Measurements from ENCODE around the gene FAM168B. TPM values are rescaled to one million over a fixed set of nuclear protein-coding genes. Genes with fewer than 3 reads are reported as not detected.

The FAM168B gene, protein sequence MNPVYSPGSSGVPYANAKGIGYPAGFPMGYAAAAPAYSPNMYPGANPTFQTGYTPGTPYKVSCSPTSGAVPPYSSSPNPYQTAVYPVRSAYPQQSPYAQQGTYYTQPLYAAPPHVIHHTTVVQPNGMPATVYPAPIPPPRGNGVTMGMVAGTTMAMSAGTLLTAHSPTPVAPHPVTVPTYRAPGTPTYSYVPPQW
- total RNA-seq = 10 to 100 TPM; 62.8 to 66.6 TPM

DNA sequence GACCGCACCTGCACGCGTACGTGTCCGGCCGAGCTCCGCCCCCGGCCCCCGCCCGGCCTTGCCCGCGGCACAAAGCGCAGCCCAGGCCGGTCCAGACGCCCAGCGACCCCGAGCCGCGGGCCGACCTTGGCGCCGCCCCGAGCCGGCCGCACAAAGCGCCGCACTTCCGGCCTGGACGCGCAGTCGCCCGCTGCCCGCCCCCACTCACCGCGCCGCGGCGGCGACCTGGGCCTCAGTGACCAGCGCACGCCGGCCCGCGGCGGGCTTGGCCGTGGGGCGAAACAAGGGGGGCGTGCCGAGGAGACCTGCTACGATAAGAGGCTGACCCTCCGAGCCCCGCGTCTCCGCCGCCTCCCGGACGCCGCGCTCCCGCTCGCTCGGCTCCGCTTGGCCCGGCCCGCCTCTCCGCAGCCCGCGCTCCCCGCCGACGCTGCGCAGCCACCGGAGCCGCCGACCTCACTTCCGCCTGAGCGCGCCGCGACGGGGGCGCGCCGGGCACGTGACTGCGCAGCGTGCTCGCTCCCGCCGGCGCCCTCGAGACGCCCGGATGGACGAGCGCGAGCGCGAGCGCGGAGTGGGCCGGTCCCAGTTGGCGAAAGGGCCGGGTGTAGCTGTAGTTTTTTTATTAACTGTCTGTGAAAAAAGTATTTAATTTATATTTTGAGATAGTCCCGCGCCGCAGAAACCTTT, at the start of gene FAM168B:
TSS of gene FAM168B (minus strand) at position 455 of the 690 bp plus-strand sequence. CDS start 10,814 bp downstream, outside the sequence.
- POLR2A ChIA-PET = interaction anchor here (0.6 to 5.2 kb wide), 8 partner anchors 9 to 52 kb away, joined by 3 to 53 read pairs (median 4); partner anchors contain the start of gene PLEKHB2

DNA sequence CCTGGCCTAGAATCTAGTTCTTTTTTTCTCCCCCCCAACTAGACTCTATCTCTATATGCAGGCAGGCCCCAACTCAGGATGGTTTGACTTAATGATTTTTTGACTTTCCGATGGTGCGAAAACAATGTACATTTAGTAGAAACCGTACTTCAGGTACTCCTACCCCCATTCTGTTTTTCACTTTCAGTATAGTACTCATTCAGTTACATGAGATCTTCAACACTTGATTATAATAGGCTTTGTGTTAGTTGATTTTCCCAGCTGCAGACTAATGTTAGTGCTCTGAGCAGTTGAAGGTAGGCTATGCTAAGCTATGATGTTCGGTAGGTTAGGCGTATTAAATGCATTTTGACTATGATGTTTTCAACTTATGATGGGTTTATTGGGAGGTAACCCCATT, 49.6 kb upstream of the FAM168B start:
- ATAC-seq = no peak
- H3K4me1 Mint-ChIP-seq (ENCODE audit: low read depth) = peaks cover 9% of the 10 kb centered on the region
- DNase-seq = no peak
- ChIA-PET POLR2A (no interaction called here), CTCF (no interaction called here)
- no peaks in the 10 kb centered on the region for H3K9me3 Mint-ChIP-seq
- H3K4me3 Mint-ChIP-seq = no peak overlapping the region
- intact Hi-C loops (cut with micrococcal nuclease) = no loop called here
- TF ChIP-seq, protein P1, sequence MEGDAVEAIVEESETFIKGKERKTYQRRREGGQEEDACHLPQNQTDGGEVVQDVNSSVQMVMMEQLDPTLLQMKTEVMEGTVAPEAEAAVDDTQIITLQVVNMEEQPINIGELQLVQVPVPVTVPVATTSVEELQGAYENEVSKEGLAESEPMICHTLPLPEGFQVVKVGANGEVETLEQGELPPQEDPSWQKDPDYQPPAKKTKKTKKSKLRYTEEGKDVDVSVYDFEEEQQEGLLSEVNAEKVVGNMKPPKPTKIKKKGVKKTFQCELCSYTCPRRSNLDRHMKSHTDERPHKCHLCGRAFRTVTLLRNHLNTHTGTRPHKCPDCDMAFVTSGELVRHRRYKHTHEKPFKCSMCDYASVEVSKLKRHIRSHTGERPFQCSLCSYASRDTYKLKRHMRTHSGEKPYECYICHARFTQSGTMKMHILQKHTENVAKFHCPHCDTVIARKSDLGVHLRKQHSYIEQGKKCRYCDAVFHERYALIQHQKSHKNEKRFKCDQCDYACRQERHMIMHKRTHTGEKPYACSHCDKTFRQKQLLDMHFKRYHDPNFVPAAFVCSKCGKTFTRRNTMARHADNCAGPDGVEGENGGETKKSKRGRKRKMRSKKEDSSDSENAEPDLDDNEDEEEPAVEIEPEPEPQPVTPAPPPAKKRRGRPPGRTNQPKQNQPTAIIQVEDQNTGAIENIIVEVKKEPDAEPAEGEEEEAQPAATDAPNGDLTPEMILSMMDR (IDR thresholded peaks at IDR 0.05) = no peak
- peak overlapping the region; percentile 7 for H3K27ac Mint-ChIP-seq
- H3K27me3 Mint-ChIP-seq = no peaks in the 10 kb centered on the region
- H3K36me3 Mint-ChIP-seq (ENCODE audit: low read depth) = peaks cover 29% of the 10 kb centered on the region

More for the DNA sequence above, at the start of gene FAM168B:
- ATAC-seq (peak; percentile 84), DNase-seq (peak; percentile 87)
- no peaks in the 10 kb centered on the region for H3K9me3 Mint-ChIP-seq
- peaks cover 16% of the 10 kb centered on the region for H3K4me1 Mint-ChIP-seq (ENCODE audit: low read depth)
- CTCF ChIA-PET = interaction anchor here (0.7 to 2.5 kb wide), 6 partner anchors 8 to 61 kb away, joined by 3 to 7 read pairs (median 4); no protein-coding TSS in a partner anchor
- no peaks in the 10 kb centered on the region for H3K27me3 Mint-ChIP-seq
- intact Hi-C loops (cut with micrococcal nuclease) = no loop called here
- H3K4me3 Mint-ChIP-seq = peak within 1 kb of the TSS; percentile 87
- peaks cover 23% of the 10 kb centered on the region for H3K36me3 Mint-ChIP-seq (ENCODE audit: low read depth)
- H3K27ac Mint-ChIP-seq = peak within 1 kb of the TSS; percentile 97
- TF ChIP-seq, protein P1 (IDR thresholded peaks at IDR 0.05) = no peak

DNA sequence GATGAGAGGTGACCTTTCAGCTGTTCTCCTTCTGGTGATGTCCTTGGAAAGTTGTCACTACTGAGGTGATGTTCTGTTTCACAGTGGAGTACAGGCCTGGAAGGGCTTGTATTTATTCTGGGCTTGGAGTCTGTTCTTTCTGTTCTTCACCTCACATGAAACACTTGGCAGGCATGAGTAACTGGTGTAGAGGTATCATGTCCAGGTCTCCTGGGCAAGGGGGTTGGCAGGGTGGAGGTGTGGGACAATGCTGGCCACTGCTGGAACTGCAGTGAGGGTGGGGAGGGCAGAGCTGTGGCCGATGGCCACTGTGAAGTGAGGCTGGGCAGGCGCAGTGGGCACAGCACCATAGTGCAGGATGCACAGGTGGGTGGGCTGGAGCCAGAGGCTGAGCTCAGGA, 47.3 kb upstream of the FAM168B start:
- H3K4me3 Mint-ChIP-seq = no peak overlapping the region
- ChIA-PET POLR2A (no interaction called here), CTCF (interaction anchor here (0.6 kb wide), 1 partner anchor 14 kb away, joined by 3 read pairs; no protein-coding TSS in a partner anchor)
- DNase-seq (no peak), ATAC-seq (no peak)
- intact Hi-C loops (cut with micrococcal nuclease) = no loop called here
- no peaks in the 10 kb centered on the region for H3K9me3 Mint-ChIP-seq
- H3K4me1 Mint-ChIP-seq (ENCODE audit: low read depth) = peaks cover 14% of the 10 kb centered on the region
- H3K36me3 Mint-ChIP-seq (ENCODE audit: low read depth) = peaks cover 30% of the 10 kb centered on the region
- H3K27me3 Mint-ChIP-seq = no peaks in the 10 kb centered on the region
- H3K27ac Mint-ChIP-seq = peak overlapping the region; percentile 16
- TF ChIP-seq, protein P1 (IDR thresholded peaks at IDR 0.05) = no peak

DNA sequence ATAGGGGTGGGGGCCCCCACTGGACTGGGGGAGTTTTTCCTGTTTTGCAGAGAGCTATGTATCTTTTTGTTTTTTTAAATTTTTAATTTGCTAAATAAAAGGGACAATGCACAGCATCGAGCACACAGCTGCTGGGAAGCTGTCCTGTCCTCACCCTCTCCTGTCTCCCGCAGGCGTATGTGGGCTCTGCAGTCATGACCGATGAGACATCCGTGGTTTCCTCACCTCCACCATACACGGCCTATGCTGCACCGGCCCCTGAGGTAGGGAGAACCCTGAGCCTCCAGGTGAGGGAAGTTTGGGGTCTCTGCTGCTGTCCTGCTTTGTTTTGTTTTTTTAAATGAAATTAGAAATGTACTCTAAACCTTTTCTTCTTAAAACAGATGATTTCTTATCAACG, 39.5 kb upstream of the FAM168B start:
- intact Hi-C loops (cut with micrococcal nuclease) = no loop called here
- DNase-seq (no peak), ATAC-seq (peak; percentile 58)
- CTCF ChIA-PET = interaction anchor here (0.9 to 2.2 kb wide), 4 partner anchors 10 to 92 kb away, joined by 3 to 9 read pairs (median 4); no protein-coding TSS in a partner anchor
- Mint-ChIP-seq H3K27ac (no peak overlapping the region), H3K4me3 (no peak overlapping the region), H3K9me3 (peaks cover 2% of the 10 kb centered on the region), H3K27me3 (no peaks in the 10 kb centered on the region), H3K4me1 (ENCODE audit: low read depth) (peaks cover 9% of the 10 kb centered on the region), H3K36me3 (ENCODE audit: low read depth) (peaks cover 41% of the 10 kb centered on the region)
- TF ChIP-seq, protein P1 (IDR thresholded peaks at IDR 0.05) = no peak
- POLR2A ChIA-PET = interaction anchor here (1.2 kb wide), 1 partner anchor 40 kb away, joined by 3 read pairs; no protein-coding TSS in a partner anchor

DNA sequence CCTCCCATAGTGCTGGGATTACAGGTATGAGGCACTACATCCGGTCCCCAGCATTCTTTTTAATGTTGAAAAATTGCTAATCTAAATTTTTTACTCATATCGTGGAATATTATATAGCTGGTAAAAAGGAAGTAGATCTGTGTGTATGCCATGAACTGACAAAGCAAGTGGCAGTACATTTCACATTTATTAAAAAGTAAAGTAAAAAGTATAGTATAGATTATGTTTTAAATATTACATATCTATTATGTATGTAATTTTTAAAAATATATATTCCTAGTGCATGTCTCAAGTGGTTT, 37.0 kb upstream of the FAM168B start:
- H3K4me1 Mint-ChIP-seq (ENCODE audit: low read depth) = peaks cover 5% of the 10 kb centered on the region
- intact Hi-C loops (cut with micrococcal nuclease) = no loop called here
- H3K27me3 Mint-ChIP-seq = no peaks in the 10 kb centered on the region
- TF ChIP-seq, protein P1 (IDR thresholded peaks at IDR 0.05) = no peak
- ChIA-PET CTCF (interaction anchor here (1.6 kb wide), 1 partner anchor 14 kb away, joined by 7 read pairs; no protein-coding TSS in a partner anchor), POLR2A (interaction anchor here (1.2 kb wide), 1 partner anchor 362 kb away, joined by 4 read pairs; the partner anchor contains the start of gene MZT2A)
- no peak overlapping the region for H3K27ac Mint-ChIP-seq
- peaks cover 2% of the 10 kb centered on the region for H3K9me3 Mint-ChIP-seq
- ATAC-seq (no peak), DNase-seq (no peak)
- peaks cover 53% of the 10 kb centered on the region for H3K36me3 Mint-ChIP-seq (ENCODE audit: low read depth)
- H3K4me3 Mint-ChIP-seq = no peak overlapping the region

Data from activated CD8-positive, alpha-beta T cell treated with anti-CD3 and anti-CD28 coated beads for 36 hours (primary cell).